Measurements from ENCODE around the gene ZNF652.

DNA sequence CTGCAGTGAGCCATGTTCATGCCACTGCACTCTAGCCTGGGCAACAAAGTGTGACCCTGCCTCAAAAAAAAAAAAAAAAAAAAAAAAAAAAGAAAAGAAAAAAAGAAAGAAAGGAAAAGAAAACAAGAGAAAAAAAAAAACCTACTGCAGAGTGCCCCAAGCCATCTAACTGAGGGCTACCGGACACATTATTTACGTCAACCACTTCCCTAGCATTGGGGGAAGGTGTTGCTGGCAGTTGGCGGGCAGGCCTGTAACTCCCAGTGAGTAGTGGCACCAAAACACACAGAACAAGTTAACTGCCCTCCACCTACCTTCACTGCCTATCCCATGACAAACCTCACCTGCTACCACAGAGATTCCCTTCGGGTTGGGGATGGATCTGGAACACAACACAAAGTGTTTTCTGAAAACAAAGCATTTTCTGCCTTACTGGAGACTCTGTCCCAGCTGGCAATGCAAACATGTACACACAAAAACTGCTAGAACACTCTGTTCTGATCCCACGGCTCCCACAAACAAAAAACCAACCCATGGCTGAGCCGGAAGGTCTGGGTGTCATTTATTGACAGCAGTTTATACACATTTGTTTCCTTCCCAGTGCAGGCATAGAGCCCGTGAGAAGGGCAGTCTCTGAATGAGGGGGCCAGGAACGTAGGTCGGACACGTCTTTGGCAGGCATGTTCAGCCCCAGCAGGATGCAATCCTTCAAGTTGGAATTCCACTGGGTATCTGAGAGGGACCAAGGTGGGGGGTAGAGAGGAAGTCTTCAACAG lies 41.7 kb upstream of the ZNF652 start:
- no peak for TF ChIP-seq CTCF (conservative IDR thresholded peaks at IDR 0.05; ENCODE audit: low read depth, low read length)
- no peak for TF ChIP-seq SMC3 (IDR thresholded peaks at IDR 0.05; ENCODE audit: low read depth, low read length)
- no peak for TF ChIP-seq RFX5 (IDR thresholded peaks at IDR 0.05; ENCODE audit: low read depth, low read length)
- no peak for TF ChIP-seq POLR2A (IDR thresholded peaks at IDR 0.05; ENCODE audit: low read depth, low read length)
- TF ChIP-seq NFE2L2 (IDR thresholded peaks at IDR 0.05; ENCODE audit: low read depth, low read length), result no peak
- no peak for TF ChIP-seq RCOR1 (IDR thresholded peaks at IDR 0.05; ENCODE audit: insufficient replicate concordance, low read length)
- no peak for TF ChIP-seq MAZ (IDR thresholded peaks at IDR 0.05; ENCODE audit: borderline replicate concordance, low read depth, low read length)
- TF ChIP-seq FOS (IDR thresholded peaks at IDR 0.05; ENCODE audit: low read depth, low read length), result no peak
- no peak for TF ChIP-seq ELK1 (IDR thresholded peaks at IDR 0.05; ENCODE audit: borderline replicate concordance, low read depth, low read length)

Data from IMR-90 (cell line).